SK-N-SH treated with all-trans-retinoic acid at 6 μM for 48 hours (cell line): Measurements from ENCODE around the gene WNK2.
A peak's percentile ranks its signal among the peaks of the same experiment; 100 is the strongest.

Experiments
- ATAC-seq: fragments of 200-7000 bp; cut with Tn5 transposase; 3 replicates; pipeline ENCODE4 v1.9.1; 2020; ENCODE audit warnings: mild to moderate bottlenecking, moderate library complexity
- ARNTL ChIP-seq: fragments of 450-650 bp; formaldehyde crosslinking; IDR thresholded peaks from 2 replicates; pipeline ENCODE4 v1.5.0; 2020; ENCODE audit warnings: low read depth, mild to moderate bottlenecking, moderate library complexity, borderline replicate concordance
- BACH2 ChIP-seq: fragments of 250-450 bp; sonication (Bioruptor Pico); IDR thresholded peaks from 2 replicates; pipeline ENCODE4 v1.9.0; 2021; ENCODE audit warnings: mild to moderate bottlenecking, borderline replicate concordance
- CSDC2 ChIP-seq: fragments of 250-450 bp; sonication (Bioruptor Pico); IDR thresholded peaks from 2 replicates; pipeline ENCODE4 v1.5.0; 2020; ENCODE audit warnings: mild to moderate bottlenecking, moderate library complexity
- ESRRG ChIP-seq: fragments of 250-450 bp; sonication (Bioruptor Pico); IDR thresholded peaks from 2 replicates; pipeline ENCODE4 v1.6.1; 2021; ENCODE audit warnings: mild to moderate bottlenecking
- ISL1 ChIP-seq: fragments of 250-450 bp; sonication (Bioruptor Pico); IDR thresholded peaks from 2 replicates; pipeline ENCODE4 v2.1.2; 2022; ENCODE audit warnings: mild to moderate bottlenecking, moderate library complexity
- OSR1 ChIP-seq: fragments of 250-450 bp; sonication (Bioruptor Pico); IDR thresholded peaks from 2 replicates; pipeline ENCODE4 v1.8.0; 2022; ENCODE audit warnings: moderate library complexity, mild to moderate bottlenecking, inconsistent platforms
- PPARA ChIP-seq: fragments of 250-450 bp; sonication (Bioruptor Pico); IDR thresholded peaks from 2 replicates; pipeline ENCODE4 v1.5.0; 2020; ENCODE audit warnings: mild to moderate bottlenecking, borderline replicate concordance
- SNAI2 ChIP-seq: fragments of 250-450 bp; sonication (Bioruptor Pico); IDR thresholded peaks from 2 replicates; pipeline ENCODE4 v1.5.0; 2020; ENCODE audit warnings: mild to moderate bottlenecking, moderate library complexity
- TCF4 ChIP-seq: fragments of 250-450 bp; sonication (Bioruptor Pico); IDR thresholded peaks from 2 replicates; pipeline ENCODE4 v1.8.0; 2021; ENCODE audit warnings: mild to moderate bottlenecking, moderate library complexity, borderline replicate concordance
- TOX ChIP-seq: fragments of 250-450 bp; sonication (Bioruptor Pico); IDR thresholded peaks from 2 replicates; pipeline ENCODE4 v1.8.0; 2021; ENCODE audit warnings: mild to moderate bottlenecking, moderate library complexity, borderline replicate concordance
- ZC3H10 ChIP-seq: fragments of 250-450 bp; sonication (Bioruptor Pico); IDR thresholded peaks from 2 replicates; pipeline ENCODE4 v1.5.1; 2021; ENCODE audit warnings: mild to moderate bottlenecking, moderate library complexity
- ZFP3 ChIP-seq: fragments of 250-450 bp; sonication (Bioruptor Pico); IDR thresholded peaks from 2 replicates; pipeline ENCODE4 v1.5.0; 2020; ENCODE audit warnings: mild to moderate bottlenecking, moderate library complexity
- ZFP30 ChIP-seq: fragments of 450-650 bp; formaldehyde crosslinking; IDR thresholded peaks from 2 replicates; pipeline ENCODE4 v1.5.0; 2022; ENCODE audit warnings: mild to moderate bottlenecking, moderate library complexity
- ZNF565 ChIP-seq: fragments of 450-650 bp; formaldehyde crosslinking; conservative IDR thresholded peaks from 2 replicates; pipeline ENCODE4 v1.5.0; 2020; ENCODE audit warnings: low read depth, mild to moderate bottlenecking, moderate library complexity
- ZNF70 ChIP-seq: fragments of 450-650 bp; formaldehyde crosslinking; IDR thresholded peaks from 2 replicates; pipeline ENCODE4 v1.5.0; 2020; ENCODE audit warnings: mild to moderate bottlenecking, moderate library complexity
- ZNF8 ChIP-seq: fragments of 450-650 bp; formaldehyde crosslinking; IDR thresholded peaks from 2 replicates; pipeline ENCODE4 v1.5.0; 2020; ENCODE audit warnings: mild to moderate bottlenecking, moderate library complexity
- TF ChIP-seq, protein P1 (sequence below): fragments of 250-450 bp; sonication (Bioruptor Pico); IDR thresholded peaks from 2 replicates; pipeline ENCODE4 v1.8.0; 2021; ENCODE audit warnings: low read depth, mild to moderate bottlenecking, moderate library complexity, borderline replicate concordance
- TF ChIP-seq, protein P2 (sequence below): fragments of 250-450 bp; sonication (Bioruptor Pico); IDR thresholded peaks from 2 replicates; pipeline ENCODE4 v1.5.0; 2020; ENCODE audit warnings: mild to moderate bottlenecking, moderate library complexity
- TF ChIP-seq, protein P3 (sequence below): fragments of 250-450 bp; sonication (Bioruptor Pico); IDR thresholded peaks from 2 replicates; pipeline ENCODE4 v1.5.1; 2021; ENCODE audit warnings: mild to moderate bottlenecking, moderate library complexity

The WNK2 gene

DNA sequence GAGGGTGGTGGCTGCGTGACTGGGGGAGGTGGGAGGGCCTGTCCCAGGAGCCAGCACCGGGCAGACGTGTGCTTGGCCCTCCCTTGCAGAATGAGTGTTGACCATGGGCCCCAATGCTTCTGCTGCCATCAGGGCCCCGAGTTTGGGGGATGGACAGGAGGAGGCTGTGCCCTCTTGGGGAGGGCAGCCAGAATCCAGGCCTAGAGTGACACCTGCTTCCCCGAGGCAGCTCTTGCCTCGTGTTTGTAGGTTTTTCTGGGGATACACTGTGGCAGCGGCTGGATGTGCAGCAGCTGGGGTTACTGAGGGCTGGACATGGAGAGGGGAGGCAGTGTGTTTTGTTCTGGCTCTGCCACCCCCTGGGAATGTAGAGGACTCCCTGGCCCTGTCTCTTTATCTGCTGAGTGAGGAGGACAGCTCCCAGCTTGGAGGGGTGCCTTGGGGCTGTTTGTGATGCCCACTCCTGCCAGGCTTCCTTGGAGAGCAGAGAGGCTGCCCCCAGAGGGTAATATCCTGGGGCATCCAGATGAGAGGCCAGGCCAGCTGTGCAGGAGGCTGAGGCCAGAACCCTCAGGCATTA, 22.7 kb downstream of the WNK2 start (continued):
- TF ChIP-seq, protein P1, sequence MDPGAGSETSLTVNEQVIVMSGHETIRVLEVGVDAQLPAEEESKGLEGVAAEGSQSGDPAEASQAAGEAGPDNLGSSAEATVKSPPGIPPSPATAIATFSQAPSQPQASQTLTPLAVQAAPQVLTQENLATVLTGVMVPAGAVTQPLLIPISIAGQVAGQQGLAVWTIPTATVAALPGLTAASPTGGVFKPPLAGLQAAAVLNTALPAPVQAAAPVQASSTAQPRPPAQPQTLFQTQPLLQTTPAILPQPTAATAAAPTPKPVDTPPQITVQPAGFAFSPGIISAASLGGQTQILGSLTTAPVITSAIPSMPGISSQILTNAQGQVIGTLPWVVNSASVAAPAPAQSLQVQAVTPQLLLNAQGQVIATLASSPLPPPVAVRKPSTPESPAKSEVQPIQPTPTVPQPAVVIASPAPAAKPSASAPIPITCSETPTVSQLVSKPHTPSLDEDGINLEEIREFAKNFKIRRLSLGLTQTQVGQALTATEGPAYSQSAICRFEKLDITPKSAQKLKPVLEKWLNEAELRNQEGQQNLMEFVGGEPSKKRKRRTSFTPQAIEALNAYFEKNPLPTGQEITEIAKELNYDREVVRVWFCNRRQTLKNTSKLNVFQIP (CRISPR knock-in tag): no peak
- no peak for TF ChIP-seq OSR1
- no peak for TF ChIP-seq SNAI2 (CRISPR knock-in tag)

DNA sequence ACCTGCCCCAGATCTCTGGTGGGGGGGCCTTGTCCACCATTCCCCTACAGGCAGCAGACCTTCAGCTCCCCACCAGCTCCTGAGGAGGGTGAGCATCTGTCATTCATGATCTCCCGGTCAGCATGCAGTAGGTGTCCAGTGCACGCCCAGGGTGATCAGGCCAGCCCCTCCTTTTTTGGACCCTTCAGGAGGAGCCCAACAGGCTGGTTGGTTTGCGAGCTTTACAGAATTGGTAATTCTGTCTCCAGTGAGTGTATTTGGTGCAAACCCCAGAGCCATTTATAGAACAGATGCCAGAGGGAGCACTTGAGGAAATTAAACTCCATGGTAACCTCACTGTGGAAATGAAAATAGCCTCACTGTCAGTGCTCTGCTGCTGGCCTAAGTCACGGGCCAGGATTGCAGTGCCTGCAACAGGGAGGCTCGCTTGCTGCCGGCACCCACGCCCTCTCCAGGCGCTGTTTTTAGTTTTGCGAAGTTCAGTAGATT, 23.4 kb downstream of the WNK2 start:
- ATAC-seq: peak; percentile 77
- TF ChIP-seq ZNF70: no peak
- no peak for TF ChIP-seq ZC3H10 (CRISPR knock-in tag)
- no peak for TF ChIP-seq ZFP30
- no peak for TF ChIP-seq OSR1

DNA sequence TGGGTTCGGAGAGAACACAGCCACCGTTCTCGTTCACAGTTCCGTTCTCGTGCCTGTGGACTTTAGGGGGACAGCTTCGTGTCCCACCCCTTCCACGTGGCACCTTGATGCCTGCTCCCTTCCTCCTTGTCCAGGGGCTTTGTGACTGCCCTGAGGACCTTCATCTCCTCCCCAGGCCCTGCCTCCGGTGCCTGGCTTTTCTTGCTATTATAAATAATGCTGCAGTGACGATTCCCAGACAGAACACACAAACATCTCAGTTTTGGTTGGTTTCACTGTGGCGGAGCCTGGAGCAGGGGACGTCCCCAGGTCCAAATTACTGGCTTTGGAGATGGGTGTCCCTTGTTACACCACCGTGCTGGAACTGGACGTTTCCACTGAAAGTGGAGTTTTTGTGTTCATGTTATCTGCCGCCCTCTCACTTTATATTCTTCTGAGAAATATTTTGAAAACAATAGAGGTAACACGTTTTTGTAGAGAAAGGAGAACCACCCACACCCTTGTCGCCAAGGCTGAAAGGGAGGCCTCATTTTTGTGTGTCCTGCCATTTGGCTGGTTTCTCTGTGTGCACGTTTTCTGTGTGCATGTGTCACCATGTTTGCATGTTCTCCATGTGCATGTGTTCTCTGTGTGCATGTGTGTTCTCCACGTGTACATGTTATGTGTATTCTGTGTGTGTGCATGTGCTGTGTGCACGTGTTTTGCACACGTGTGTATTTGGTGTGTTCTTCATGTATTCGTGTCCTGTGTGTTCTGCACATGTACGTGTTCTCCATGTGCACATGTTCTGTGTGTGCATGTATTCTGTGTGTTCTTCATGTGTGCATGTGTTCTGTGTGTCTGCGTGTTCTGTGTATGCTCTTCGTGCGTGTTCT, 24.2 kb downstream of the WNK2 start:
- no peak for TF ChIP-seq ZFP30
- no peak for TF ChIP-seq ZNF70
- TF ChIP-seq ESRRG (CRISPR knock-in tag): no peak
- TF ChIP-seq, protein P2, sequence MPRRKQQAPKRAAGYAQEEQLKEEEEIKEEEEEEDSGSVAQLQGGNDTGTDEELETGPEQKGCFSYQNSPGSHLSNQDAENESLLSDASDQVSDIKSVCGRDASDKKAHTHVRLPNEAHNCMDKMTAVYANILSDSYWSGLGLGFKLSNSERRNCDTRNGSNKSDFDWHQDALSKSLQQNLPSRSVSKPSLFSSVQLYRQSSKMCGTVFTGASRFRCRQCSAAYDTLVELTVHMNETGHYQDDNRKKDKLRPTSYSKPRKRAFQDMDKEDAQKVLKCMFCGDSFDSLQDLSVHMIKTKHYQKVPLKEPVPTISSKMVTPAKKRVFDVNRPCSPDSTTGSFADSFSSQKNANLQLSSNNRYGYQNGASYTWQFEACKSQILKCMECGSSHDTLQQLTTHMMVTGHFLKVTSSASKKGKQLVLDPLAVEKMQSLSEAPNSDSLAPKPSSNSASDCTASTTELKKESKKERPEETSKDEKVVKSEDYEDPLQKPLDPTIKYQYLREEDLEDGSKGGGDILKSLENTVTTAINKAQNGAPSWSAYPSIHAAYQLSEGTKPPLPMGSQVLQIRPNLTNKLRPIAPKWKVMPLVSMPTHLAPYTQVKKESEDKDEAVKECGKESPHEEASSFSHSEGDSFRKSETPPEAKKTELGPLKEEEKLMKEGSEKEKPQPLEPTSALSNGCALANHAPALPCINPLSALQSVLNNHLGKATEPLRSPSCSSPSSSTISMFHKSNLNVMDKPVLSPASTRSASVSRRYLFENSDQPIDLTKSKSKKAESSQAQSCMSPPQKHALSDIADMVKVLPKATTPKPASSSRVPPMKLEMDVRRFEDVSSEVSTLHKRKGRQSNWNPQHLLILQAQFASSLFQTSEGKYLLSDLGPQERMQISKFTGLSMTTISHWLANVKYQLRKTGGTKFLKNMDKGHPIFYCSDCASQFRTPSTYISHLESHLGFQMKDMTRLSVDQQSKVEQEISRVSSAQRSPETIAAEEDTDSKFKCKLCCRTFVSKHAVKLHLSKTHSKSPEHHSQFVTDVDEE (CRISPR knock-in tag): no peak
- ATAC-seq: no peak

DNA sequence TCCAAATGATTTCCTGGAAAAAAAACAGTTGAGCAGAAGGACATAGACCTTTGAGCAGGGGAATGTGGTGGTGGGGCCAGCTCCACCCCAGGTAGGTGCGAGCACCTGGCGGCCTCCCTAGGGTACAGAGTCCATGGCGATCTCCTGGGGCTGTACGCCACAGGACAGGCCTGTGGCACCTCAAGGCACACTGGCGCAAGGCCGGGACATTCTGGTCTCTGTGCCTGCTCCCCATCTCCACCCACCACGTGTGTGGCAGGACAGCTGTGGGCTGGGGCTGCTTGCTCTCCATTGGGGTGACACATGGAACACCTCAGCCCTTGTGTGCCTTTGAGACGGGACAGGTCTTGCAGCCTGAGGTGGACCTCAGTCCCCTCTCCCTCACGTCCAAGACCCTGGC, 25.2 kb downstream of the WNK2 start:
- no peak for ATAC-seq
- TF ChIP-seq ZNF70 (no peak), ZC3H10 (CRISPR knock-in tag) (no peak), TOX (CRISPR knock-in tag) (no peak), ISL1 (CRISPR knock-in tag) (no peak), ZFP3 (no peak), ZNF8 (CRISPR knock-in tag) (no peak)
- TF ChIP-seq, protein P1 (CRISPR knock-in tag): no peak

DNA sequence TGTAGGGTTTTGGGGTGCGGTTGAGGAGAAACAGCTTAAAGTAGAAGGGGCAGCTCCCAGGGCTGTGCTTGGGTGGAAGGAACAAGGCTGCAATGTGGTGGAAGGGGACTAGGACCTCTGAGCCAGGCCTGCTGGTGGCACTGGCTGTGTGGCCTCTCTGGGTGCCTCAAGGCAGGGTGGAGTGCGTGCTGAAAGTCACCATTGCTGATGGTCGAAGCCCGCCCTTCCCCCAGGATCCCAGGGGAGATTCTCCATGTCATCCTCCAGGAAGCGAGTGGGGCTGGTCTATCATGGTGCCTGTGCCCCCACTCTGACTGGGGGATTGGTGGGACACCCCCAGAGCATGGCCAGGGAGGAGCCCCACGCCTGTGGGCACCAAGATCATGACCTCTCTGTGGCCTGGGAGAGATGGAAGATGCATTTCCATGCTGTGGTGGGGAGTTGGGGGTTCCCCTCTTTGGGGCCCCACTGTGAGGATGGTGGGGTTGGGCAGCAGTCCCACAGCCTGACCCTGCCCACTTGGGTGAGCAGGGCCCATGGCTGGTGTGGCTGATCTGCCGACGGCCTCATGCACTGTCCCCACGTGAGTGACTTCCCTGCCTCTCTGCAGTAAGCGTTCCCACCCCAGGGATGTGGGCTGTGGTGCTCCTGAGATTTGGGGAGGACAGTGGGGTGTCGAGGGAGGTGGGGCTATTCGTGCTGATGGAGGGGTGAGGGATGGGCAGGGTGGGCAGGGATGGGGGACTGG, 25.8 kb downstream of the WNK2 start:
- TF ChIP-seq ZNF8 (CRISPR knock-in tag) (no peak), SNAI2 (CRISPR knock-in tag) (no peak), ARNTL (no peak), ZFP3 (no peak), ZNF565 (CRISPR knock-in tag) (no peak), PPARA (CRISPR knock-in tag) (no peak), TCF4 (CRISPR knock-in tag) (no peak), CSDC2 (no peak), ZC3H10 (CRISPR knock-in tag) (no peak), ESRRG (CRISPR knock-in tag) (no peak), TOX (CRISPR knock-in tag) (no peak), BACH2 (CRISPR knock-in tag) (no peak)
- TF ChIP-seq, protein P1 (CRISPR knock-in tag): no peak
- TF ChIP-seq, protein P2 (CRISPR knock-in tag): no peak
- TF ChIP-seq, protein P3, sequence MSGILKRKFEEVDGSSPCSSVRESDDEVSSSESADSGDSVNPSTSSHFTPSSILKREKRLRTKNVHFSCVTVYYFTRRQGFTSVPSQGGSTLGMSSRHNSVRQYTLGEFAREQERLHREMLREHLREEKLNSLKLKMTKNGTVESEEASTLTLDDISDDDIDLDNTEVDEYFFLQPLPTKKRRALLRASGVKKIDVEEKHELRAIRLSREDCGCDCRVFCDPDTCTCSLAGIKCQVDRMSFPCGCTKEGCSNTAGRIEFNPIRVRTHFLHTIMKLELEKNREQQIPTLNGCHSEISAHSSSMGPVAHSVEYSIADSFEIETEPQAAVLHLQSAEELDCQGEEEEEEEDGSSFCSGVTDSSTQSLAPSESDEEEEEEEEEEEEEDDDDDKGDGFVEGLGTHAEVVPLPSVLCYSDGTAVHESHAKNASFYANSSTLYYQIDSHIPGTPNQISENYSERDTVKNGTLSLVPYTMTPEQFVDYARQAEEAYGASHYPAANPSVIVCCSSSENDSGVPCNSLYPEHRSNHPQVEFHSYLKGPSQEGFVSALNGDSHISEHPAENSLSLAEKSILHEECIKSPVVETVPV (CRISPR knock-in tag): no peak

More for the DNA sequence above, 25.8 kb downstream of the WNK2 start:
- ATAC-seq: no peak
